ENCODE data around the gene SCGB2B2. TPM values are rescaled to one million over a fixed set of nuclear protein-coding genes. Genes with fewer than 3 reads are reported as not detected.

SCGB2B2 gene
- total and polyA plus RNA-seq, 8 donors = 0.47 to 1.7 (median 1.4) TPM

DNA sequence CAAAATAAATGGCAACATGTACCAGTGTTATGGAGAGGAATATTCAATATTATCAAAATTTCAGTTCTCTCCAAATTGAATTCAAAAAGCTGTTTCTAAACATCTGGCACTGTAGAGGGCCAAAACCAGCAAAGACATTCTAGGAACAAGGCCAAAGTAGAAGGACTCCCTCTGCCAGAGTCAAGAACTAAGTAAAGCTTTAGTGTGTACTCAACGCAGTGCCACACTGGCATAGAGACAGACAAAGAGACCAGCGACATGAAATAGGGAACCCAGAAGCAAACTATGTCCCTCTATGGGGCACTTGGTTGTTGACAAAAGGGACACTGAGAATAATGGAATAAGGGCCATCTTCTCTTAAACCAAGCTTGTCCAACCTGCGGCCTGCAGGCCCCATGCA, 15.6 kb downstream of the SCGB2B2 start:
- ATAC-seq = peak; percentile 92

DNA sequence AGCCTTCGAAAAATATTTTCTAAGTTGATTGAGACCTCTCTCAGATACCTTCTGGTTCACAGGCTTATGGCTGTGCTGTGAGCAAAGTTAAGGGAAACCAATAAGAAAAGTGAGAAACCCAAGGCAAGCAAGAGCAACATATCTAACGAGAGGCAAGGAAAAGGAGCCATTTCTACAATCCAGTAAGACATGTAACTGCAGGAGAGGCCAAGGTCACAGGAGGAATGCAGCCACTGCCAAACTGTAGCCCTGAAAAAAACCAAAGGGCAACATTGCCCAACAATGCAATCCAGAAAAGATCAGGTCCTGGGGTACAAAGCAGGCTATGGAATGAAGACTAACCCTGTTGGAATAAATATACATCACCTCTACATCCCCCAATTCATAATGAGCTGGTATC, 21.3 kb downstream of the SCGB2B2 start:
- no peak for ATAC-seq

More for the DNA sequence above, 15.6 kb downstream of the SCGB2B2 start:
- no peaks in the 10 kb centered on the region for H3K27me3 ChIP-seq
- DNase-seq = no peak
- peaks cover 0 to 8% of the 10 kb centered on the region in 2 donors for H3K4me1 ChIP-seq
- TF ChIP-seq, protein P1, sequence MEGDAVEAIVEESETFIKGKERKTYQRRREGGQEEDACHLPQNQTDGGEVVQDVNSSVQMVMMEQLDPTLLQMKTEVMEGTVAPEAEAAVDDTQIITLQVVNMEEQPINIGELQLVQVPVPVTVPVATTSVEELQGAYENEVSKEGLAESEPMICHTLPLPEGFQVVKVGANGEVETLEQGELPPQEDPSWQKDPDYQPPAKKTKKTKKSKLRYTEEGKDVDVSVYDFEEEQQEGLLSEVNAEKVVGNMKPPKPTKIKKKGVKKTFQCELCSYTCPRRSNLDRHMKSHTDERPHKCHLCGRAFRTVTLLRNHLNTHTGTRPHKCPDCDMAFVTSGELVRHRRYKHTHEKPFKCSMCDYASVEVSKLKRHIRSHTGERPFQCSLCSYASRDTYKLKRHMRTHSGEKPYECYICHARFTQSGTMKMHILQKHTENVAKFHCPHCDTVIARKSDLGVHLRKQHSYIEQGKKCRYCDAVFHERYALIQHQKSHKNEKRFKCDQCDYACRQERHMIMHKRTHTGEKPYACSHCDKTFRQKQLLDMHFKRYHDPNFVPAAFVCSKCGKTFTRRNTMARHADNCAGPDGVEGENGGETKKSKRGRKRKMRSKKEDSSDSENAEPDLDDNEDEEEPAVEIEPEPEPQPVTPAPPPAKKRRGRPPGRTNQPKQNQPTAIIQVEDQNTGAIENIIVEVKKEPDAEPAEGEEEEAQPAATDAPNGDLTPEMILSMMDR (IDR thresholded peaks at IDR 0.05) = no peak
- no peaks in the 10 kb centered on the region for H3K9me3 ChIP-seq
- no peaks in the 10 kb centered on the region for H3K36me3 ChIP-seq
- no peak overlapping the region for H3K27ac ChIP-seq
- H3K4me3 ChIP-seq = no peak overlapping the region
- intact Hi-C loops (cut with DNase I) = no loop called here

DNA sequence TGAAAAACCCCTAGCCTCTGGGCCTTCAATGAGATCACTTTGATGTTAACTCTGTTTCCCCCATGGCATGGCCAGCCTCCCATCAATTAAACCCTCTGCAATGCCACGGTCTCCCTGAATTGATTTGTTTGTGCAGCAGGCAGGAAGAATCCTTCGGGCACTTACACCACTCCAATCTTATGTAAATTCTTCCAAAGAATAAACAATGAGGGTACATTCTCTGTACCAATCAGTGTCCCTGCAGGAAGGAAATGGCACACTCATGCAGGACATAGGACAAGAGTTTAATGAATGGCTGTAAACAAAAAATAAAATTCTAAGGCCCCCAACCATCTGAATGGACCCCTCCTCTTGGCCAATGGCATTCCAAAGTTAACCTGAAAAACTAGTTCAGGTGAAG, 22.2 kb downstream of the SCGB2B2 start:
- no peak for DNase-seq
- intact Hi-C loops (cut with DNase I) = no loop called here
- ATAC-seq = no peak
- Histone ChIP-seq H3K36me3 (no peaks in the 10 kb centered on the region), H3K4me3 (no peak overlapping the region), H3K27ac (no peak overlapping the region), H3K9me3 (peaks cover 0 to 7% of the 10 kb centered on the region in 2 donors), H3K4me1 (no peaks in the 10 kb centered on the region), H3K27me3 (no peaks in the 10 kb centered on the region)
- TF ChIP-seq, protein P1 (IDR thresholded peaks at IDR 0.05) = no peak

More for the DNA sequence above, 21.3 kb downstream of the SCGB2B2 start:
- no peaks in the 10 kb centered on the region for H3K4me1 ChIP-seq
- no peak overlapping the region for H3K4me3 ChIP-seq
- intact Hi-C loops (cut with DNase I) = no loop called here
- no peaks in the 10 kb centered on the region for H3K36me3 ChIP-seq
- no peak overlapping the region for H3K27ac ChIP-seq
- TF ChIP-seq, protein P1 (IDR thresholded peaks at IDR 0.05) = no peak
- DNase-seq = no peak
- H3K27me3 ChIP-seq = no peaks in the 10 kb centered on the region
- H3K9me3 ChIP-seq = peaks cover 0 to 7% of the 10 kb centered on the region in 2 donors

DNA sequence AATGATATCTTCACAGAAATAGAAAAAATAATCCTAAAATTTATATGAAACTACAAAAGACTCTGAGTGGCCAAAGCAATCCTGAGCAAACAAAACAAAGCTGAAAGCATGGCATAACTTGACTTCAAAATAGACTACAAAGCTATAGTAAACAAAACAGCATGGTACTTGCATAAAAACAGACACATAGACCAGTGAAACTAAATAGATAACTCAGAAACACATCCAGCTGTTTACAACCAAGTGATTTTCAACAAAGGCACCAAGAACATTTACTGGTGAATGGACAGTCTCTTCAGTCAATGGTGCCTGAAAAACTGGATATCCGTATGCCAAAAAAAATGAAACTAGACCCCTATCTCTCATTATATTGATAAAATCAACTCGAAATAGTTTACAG, 25.2 kb downstream of the SCGB2B2 start:
- intact Hi-C loops (cut with DNase I) = no loop called here
- Histone ChIP-seq H3K4me3 (no peak overlapping the region), H3K9me3 (peaks cover 0 to 7% of the 10 kb centered on the region in 2 donors), H3K4me1 (no peaks in the 10 kb centered on the region), H3K36me3 (no peaks in the 10 kb centered on the region), H3K27me3 (no peaks in the 10 kb centered on the region), H3K27ac (no peak overlapping the region)
- DNase-seq (no peak), ATAC-seq (no peak)
- TF ChIP-seq, protein P1 (IDR thresholded peaks at IDR 0.05) = no peak

DNA sequence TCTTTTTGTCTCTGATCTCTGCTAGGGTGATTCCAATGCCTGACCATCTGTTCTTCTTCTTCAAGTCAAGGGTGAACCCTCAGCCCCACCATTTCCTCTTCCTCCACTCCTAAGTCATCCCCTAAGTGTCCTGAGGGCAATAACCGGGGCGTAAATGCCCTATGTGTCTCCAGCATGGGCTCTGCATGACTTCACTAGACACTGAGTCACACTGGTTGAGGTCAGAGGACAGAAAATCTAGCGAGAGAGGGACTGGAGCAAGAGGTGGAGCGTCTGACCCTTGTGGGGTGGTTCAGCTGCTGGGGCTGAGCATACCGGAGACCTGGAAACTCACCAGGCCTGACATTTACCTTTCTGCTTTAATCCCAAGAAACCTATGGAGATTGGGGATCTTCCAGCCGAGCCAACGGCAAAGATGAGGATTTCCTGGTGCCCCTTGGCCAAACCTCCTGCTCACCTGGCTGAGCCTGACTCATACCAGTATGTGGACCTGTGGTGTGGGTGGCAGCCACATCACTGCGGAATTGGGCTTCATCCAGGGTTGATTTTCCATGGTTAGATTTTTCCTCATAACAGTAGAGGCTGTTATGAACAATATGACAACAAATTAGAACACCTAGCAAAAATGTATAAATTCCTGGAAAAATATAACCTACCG, 26.9 kb downstream of the SCGB2B2 start:
- Histone ChIP-seq H3K4me3 (no peak overlapping the region), H3K27me3 (no peaks in the 10 kb centered on the region), H3K36me3 (no peaks in the 10 kb centered on the region), H3K4me1 (no peaks in the 10 kb centered on the region), H3K27ac (no peak overlapping the region), H3K9me3 (peaks cover 0 to 7% of the 10 kb centered on the region in 2 donors)
- intact Hi-C loops (cut with DNase I) = loop anchor here in 1 of 2 donors (10.0 kb wide), 1 partner anchor 55 kb away; no protein-coding TSS in a partner anchor
- no peak for DNase-seq
- no peak for ATAC-seq
- TF ChIP-seq, protein P1 (IDR thresholded peaks at IDR 0.05) = no peak
